NCI-H748 treated with DMSO at 0.1 percent for 48 hours (cell line): ENCODE results near the gene RCOR3.
"Not testable (repeated sequence)": the region's sequence is repeated elsewhere in the genome, so short reads cannot be mapped to it uniquely, and the experiment has no call there.

Experiments used
- DNase-seq: peaks from one replicate; lab custom pipeline; 2025; lab: John Stamatoyannopoulos, UW

RCOR3 gene

GRCh38 chr1:211340622-211341507 lies 81.7 kb downstream of the RCOR3 start:
- DNase-seq = no peak

DNA sequence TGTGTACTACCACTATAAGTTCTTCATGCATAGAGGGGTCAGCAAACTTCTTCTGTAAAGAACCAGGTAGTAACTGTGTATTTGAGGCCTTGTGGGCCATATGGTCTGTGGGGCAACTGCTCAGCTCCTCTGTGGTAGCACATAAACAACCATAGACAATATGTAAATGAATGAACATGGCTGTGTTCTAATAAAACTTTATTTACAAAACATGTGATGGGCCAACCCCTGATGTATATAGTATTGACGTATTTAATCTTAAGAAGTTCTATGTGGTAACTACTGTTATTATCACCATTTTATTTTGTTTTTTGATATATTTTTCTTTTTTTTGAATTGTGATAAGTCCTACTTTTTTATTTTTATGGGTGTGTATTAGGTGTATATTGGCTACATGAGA lies 82.8 kb downstream of the RCOR3 start:
- DNase-seq = no peak

- no peak for DNase-seq
Measured at GRCh38 chr1:211343607-211344006, 84.4 kb downstream of the RCOR3 start.

- DNase-seq = no peak
Measured at GRCh38 chr1:211344152-211344618, 85.0 kb downstream of the RCOR3 start.

DNA sequence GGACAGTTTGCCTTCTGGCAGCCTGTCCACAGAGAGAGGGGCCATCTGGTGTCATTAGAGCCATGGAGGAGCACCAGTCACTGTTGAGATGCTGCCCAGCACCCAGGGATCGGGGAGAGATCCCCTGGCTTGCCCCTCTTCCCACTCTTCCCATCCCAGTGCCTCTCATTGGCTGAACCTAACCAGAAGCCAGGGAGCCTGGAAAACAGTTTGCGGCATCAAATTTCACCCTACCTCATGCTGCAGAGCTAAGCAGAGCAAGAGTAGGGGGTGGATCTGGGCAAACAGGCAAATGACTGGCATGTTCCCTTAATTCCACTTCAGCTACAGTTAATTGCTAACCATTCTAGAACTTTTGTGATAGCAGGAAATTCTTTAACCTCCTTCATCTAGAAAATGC lies 86.6 kb downstream of the RCOR3 start:
- no peak for DNase-seq

- DNase-seq = no peak
Measured at GRCh38 chr1:211347077-211347844, 88.1 kb downstream of the RCOR3 start.

DNA sequence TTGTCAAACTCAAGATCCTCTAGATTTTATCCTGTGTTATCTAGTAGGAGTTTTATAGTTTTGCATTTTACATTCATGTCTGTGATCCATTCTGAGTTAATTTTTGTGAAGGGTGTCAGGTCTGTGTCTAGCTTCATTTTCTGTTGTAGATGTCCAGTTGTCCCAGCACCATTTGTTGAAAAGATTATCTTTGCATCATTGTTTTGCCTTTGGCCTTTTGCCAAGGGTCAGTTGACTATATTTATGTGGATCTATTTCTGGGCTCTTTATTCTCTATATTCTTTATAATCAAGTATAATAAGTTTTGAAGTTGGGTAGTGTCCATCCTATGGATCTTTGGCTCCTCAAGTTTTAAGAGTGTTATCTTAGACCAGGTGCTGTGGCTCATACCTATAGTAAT lies 89.4 kb downstream of the RCOR3 start:
- no peak for DNase-seq

- DNase-seq = peak; percentile 3
Measured at GRCh38 chr1:211349741-211350140, 90.6 kb downstream of the RCOR3 start.

- not testable (repeated sequence) for DNase-seq
Measured at GRCh38 chr1:211352055-211352454, 92.9 kb downstream of the RCOR3 start.

GRCh38 chr1:211352465-211352864 lies 93.3 kb downstream of the RCOR3 start:
- no peak for DNase-seq

DNA sequence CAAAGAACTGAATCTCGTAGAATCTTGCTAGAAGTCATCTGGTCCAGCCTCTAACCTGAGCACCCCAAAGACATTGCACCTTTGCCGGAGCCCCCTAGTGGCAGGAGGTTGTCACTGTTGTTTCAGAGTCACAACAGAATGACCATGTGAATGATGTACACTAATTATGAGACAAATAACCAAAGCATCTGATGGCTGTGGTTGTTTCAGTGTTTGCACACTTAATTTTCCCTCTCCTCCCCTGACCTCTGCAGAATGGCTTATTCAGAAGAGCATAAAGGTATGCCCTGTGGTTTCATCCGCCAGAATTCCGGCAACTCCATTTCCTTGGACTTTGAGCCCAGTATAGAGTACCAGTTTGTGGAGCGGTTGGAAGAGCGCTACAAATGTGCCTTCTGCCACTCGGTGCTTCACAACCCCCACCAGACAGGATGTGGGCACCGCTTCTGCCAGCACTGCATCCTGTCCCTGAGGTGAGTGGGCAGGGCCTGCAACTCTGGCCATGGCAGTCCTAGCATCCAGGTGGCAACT lies 93.9 kb downstream of the RCOR3 start:
- DNase-seq = no peak

- DNase-seq = no peak
Measured at GRCh38 chr1:211353562-211354212, 94.5 kb downstream of the RCOR3 start.

DNA sequence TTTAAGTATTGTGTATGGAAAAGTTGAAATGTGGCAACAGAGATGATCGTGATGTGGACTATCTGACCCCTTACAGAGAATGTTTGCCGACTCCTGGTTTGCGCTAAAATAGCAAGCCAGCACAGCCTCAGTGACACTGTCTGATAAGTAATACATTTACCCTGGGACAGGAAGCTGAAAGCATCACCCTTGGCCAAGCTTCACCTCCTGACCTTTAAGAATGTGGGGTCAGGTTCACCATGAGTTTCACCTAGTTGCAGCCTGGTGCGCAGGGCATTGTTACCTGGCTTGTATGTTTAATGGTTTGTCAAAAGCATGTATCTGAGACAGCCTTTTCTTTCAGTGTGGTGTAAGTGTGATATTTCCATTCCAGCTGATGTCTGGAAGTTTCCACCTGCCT lies 96.7 kb downstream of the RCOR3 start:
- no peak for DNase-seq

GRCh38 chr1:211356723-211357407 lies 97.7 kb downstream of the RCOR3 start:
- no peak for DNase-seq

- no peak for DNase-seq
Measured at GRCh38 chr1:211358685-211359084, 99.5 kb downstream of the RCOR3 start.

- no peak for DNase-seq
Measured at GRCh38 chr1:211359876-211360275, 100.7 kb downstream of the RCOR3 start.

DNA sequence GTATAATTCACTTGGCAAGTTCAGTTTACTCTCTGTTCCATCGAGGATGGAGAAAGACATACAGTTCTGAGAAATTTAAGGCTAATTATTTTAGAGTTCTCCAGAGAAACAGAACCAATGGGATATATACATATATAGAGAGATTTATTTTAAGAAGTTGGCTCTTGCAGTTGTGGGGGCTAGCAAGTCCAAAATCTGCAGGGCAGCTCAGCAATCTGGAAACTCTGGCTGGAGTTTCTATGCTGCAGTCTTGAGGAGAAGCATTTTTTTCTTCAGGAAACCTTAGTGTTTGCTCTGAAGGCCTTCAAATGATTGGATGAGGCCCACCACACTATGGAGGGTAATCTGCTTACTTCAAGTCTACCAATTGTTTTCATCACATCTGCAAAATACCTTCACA lies 102.0 kb downstream of the RCOR3 start:
- no peak for DNase-seq
